ENCODE measurements around the gene FAM219A. TPM values are rescaled to one million over a fixed set of nuclear protein-coding genes. Genes with fewer than 3 reads are reported as not detected.

The FAM219A gene
- total RNA-seq, 1 experiment from 2014 or later = 14.7 TPM

- no peaks in the 10 kb centered on the region for H3K9me3 Mint-ChIP-seq (ENCODE audit: unreplicated experiment)
- CTCF ChIA-PET = interaction anchor here (1.3 kb wide), 1 partner anchor 102 kb away, joined by 3 read pairs; no protein-coding TSS in a partner anchor
- Histone ChIP-seq H3K4me1 (no peaks in the 10 kb centered on the region), H3K4me3 (ENCODE audit: low read depth, low read length) (no peak overlapping the region), H3K9me3 (no peaks in the 10 kb centered on the region), H3K27me3 (replicated peaks; ENCODE audit: control insufficient read depth, insufficient read depth, low read length) (no peaks in the 10 kb centered on the region), H3K36me3 (ENCODE audit: control insufficient read depth, insufficient read depth, low read length) (no peaks in the 10 kb centered on the region)
- POLR2A ChIA-PET = no interaction called here
- DNase-seq = no peak
- H3K36me3 Mint-ChIP-seq (ENCODE audit: insufficient read depth, unreplicated experiment) = no peaks in the 10 kb centered on the region
- H3K4me1 Mint-ChIP-seq (ENCODE audit: low read depth, unreplicated experiment) = no peaks in the 10 kb centered on the region
- no TSS peak for BruUV-seq (replicated peaks)
- no peak for TF ChIP-seq CTCF (IDR thresholded peaks at IDR 0.05; ENCODE audit: insufficient read depth in 1 of 2, low read depth in 1 of 2, low read length in 1 of 2, severe bottlenecking in 1 of 2, unreplicated experiment in 1 of 2)
- H3K27ac Mint-ChIP-seq (ENCODE audit: unreplicated experiment) = no peak overlapping the region
- peaks cover 10% of the 10 kb centered on the region for H3K27me3 Mint-ChIP-seq (ENCODE audit: insufficient read depth, unreplicated experiment)
- H3K4me3 Mint-ChIP-seq (ENCODE audit: unreplicated experiment) = no peak overlapping the region
- intact Hi-C loops (cut with micrococcal nuclease; ENCODE audit: unreplicated experiment) = no loop called here
Measured at GRCh38 chr9:34506623-34507022, 48.3 kb upstream of the FAM219A start.

GRCh38 chr9:34505370-34506120, 47.2 kb upstream of the FAM219A start:
- POLR2A ChIA-PET = no interaction called here
- no TSS peak for BruUV-seq (replicated peaks)

GRCh38 chr9:34503406-34503805, 45.0 kb upstream of the FAM219A start:
- Histone ChIP-seq H3K27me3 (replicated peaks; ENCODE audit: control insufficient read depth, insufficient read depth, low read length) (no peaks in the 10 kb centered on the region), H3K4me3 (ENCODE audit: low read depth, low read length) (no peak overlapping the region), H3K36me3 (ENCODE audit: control insufficient read depth, insufficient read depth, low read length) (no peaks in the 10 kb centered on the region), H3K9me3 (no peaks in the 10 kb centered on the region), H3K4me1 (no peaks in the 10 kb centered on the region)
- intact Hi-C loops (cut with micrococcal nuclease; ENCODE audit: unreplicated experiment) = loop anchor here (5.0 kb wide), 1 partner anchor 44 kb away; no protein-coding TSS in a partner anchor
- Mint-ChIP-seq H3K4me1 (ENCODE audit: low read depth, unreplicated experiment) (no peaks in the 10 kb centered on the region), H3K9me3 (ENCODE audit: unreplicated experiment) (no peaks in the 10 kb centered on the region), H3K27ac (ENCODE audit: unreplicated experiment) (no peak overlapping the region), H3K27me3 (ENCODE audit: insufficient read depth, unreplicated experiment) (peaks cover 17% of the 10 kb centered on the region), H3K4me3 (ENCODE audit: unreplicated experiment) (no peak overlapping the region), H3K36me3 (ENCODE audit: insufficient read depth, unreplicated experiment) (no peaks in the 10 kb centered on the region)
- BruUV-seq (replicated peaks) = no TSS peak
- ChIA-PET CTCF (interaction anchor here (1.1 to 2.9 kb wide), 4 partner anchors 19 to 99 kb away, joined by 3 to 16 read pairs (median 4); partner anchors contain the start of genes DNAI1 and FAM219A), POLR2A (interaction anchor here (0.5 kb wide), 1 partner anchor 156 kb away, joined by 6 read pairs; no protein-coding TSS in a partner anchor)
- DNase-seq = no peak
- no peak for TF ChIP-seq CTCF (IDR thresholded peaks at IDR 0.05; ENCODE audit: insufficient read depth in 1 of 2, low read depth in 1 of 2, low read length in 1 of 2, severe bottlenecking in 1 of 2, unreplicated experiment in 1 of 2)

More at GRCh38 chr9:34505370-34506120, 47.2 kb upstream of the FAM219A start:
- no peaks in the 10 kb centered on the region for H3K36me3 ChIP-seq (ENCODE audit: control insufficient read depth, insufficient read depth, low read length)
- H3K4me1 ChIP-seq = no peaks in the 10 kb centered on the region
- no peaks in the 10 kb centered on the region for H3K9me3 ChIP-seq
- no peaks in the 10 kb centered on the region for H3K36me3 Mint-ChIP-seq (ENCODE audit: insufficient read depth, unreplicated experiment)
- TF ChIP-seq CTCF (IDR thresholded peaks at IDR 0.05; ENCODE audit: insufficient read depth in 1 of 2, low read depth in 1 of 2, low read length in 1 of 2, severe bottlenecking in 1 of 2, unreplicated experiment in 1 of 2) = no peak
- H3K4me3 Mint-ChIP-seq (ENCODE audit: unreplicated experiment) = no peak overlapping the region
- H3K27ac Mint-ChIP-seq (ENCODE audit: unreplicated experiment) = no peak overlapping the region
- no peaks in the 10 kb centered on the region for H3K27me3 ChIP-seq (replicated peaks; ENCODE audit: control insufficient read depth, insufficient read depth, low read length)
- intact Hi-C loops (cut with micrococcal nuclease; ENCODE audit: unreplicated experiment) = no loop called here
- peaks cover 10% of the 10 kb centered on the region for H3K27me3 Mint-ChIP-seq (ENCODE audit: insufficient read depth, unreplicated experiment)
- DNase-seq = peak in 1 of 2 experiments; percentile 13
- H3K9me3 Mint-ChIP-seq (ENCODE audit: unreplicated experiment) = no peaks in the 10 kb centered on the region
- CTCF ChIA-PET = no interaction called here
- H3K4me3 ChIP-seq (ENCODE audit: low read depth, low read length) = no peak overlapping the region
- H3K4me1 Mint-ChIP-seq (ENCODE audit: low read depth, unreplicated experiment) = no peaks in the 10 kb centered on the region

Measured in Caco-2 (cell line).